GM11168 (cell line): ENCODE data around the gene CAVIN1.
"Not testable (repeated sequence)": the region's sequence is repeated elsewhere in the genome, so short reads cannot be mapped to it uniquely, and the experiment has no call there.

Experiments used
- in situ Hi-C: fragments of 300-500 bp; cut with MboI; formaldehyde crosslinking; loops from one replicate; pipeline ENCODE4 v1.12.0; 2022; ENCODE audit warnings: low sequenced_read_pairs; ENCODE audit not compliant: unreplicated experiment

Gene CAVIN1

DNA sequence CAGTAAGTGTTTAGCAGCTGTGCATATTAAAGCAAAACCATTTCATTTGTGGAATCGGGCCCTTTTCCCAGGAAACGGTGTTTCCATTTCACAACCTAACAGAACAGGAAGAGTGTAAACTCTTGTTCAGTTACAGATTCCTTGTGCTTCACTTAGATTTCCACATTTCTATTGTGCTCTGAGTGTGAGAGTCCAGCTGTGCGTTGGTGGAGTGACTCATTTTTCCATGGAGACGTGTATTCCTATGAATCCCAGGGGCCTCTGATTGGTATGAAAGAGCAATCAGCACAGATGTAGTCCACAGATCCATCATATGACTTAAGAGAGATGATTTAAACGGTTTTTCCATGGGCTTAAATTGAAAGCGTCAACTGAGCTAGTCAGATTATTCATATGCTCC, 13.3 kb upstream of the CAVIN1 start:
- in situ Hi-C loops: no loop called here

DNA sequence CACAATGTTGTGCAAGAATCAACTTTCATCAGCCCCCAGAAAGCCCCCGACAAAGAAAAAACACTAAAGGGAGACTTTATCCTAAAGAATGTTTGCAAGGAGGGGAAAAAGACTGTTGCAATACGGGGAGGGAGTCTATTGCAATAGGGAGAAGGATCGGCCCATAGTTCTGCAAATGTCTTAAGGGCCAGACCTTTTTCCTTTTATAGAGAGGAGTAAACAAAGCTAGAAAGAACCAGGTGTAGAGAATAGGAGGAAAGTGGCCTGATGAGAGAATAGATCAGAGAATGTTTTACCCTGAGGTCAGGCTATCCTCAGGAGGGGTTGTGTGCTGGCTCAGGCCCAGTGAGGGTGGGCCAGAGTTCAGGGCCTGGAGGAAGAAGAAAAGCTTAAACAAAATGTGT, 8.7 kb upstream of the CAVIN1 start:
- in situ Hi-C loops: loop anchor here (5.0 kb wide), 1 partner anchor 76 kb away; no protein-coding TSS in a partner anchor

DNA sequence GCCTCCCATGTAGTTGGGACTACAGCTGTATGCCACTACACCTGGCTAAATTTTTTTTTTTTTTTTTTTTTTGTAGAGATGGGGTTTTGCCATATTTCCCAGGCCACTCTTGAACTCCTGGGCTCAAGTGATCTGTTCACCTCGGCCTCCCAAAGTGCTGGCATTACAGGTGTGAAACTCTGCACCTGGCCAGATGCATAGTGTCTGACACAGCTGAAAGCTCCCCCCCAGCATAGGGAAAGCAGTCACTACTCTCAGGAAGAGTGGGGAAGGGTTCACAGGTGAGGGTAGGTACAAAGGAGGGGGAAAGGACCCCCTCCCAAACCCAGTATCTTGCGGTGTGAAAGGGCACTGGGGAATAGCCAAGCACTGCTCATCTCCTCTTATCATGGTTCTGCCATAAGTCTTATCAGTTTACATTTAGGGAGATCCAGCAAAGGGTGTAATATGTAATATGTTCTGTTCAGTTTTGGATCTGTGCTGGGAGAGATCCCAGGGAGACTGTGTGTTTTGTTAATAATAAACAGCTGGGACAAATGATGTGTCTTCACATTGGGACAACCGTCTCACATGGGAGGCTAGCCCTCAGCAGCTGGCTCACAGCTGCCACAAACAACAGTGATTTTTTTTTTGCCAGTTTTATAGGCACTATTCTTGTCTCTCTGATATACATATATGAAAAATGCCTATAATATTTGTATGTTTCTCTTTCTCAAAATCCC, 6.8 kb upstream of the CAVIN1 start:
- in situ Hi-C loops: loop anchor here (5.0 kb wide), 1 partner anchor 77 kb away; no protein-coding TSS in a partner anchor

GRCh38 chr17:42428141-42428944, 5.3 kb upstream of the CAVIN1 start:
- in situ Hi-C loops: no loop called here

DNA sequence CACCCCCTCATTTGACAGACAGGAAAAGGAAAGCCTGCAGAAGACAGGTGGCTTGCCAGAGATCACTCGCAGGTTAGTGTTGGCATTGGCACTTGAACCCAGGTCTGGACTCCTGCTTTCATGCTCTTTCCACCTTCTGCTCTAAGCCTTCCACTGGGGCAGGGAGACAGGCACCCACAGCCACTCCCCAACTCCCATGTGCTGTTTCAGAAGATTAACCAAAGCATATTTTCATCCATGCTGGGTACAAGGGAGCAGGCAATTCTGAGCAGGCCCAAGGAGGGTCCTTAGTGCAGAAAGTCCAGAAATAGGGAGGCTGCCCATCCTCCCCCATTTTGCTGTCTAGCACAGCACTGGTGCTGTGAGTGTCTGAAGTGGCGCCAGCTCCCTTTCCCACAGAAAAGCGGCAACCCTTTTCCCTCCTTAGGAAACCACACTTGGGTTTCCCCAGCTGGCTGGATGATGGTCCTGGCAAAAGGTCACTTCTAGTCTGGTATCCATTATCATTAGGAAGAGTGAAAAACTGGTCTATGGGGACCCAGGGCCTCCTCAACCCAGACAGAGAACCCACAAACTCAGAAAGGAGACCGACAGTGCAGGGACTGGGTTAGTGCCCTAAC, 2.0 kb upstream of the CAVIN1 start:
- in situ Hi-C loops: no loop called here

DNA sequence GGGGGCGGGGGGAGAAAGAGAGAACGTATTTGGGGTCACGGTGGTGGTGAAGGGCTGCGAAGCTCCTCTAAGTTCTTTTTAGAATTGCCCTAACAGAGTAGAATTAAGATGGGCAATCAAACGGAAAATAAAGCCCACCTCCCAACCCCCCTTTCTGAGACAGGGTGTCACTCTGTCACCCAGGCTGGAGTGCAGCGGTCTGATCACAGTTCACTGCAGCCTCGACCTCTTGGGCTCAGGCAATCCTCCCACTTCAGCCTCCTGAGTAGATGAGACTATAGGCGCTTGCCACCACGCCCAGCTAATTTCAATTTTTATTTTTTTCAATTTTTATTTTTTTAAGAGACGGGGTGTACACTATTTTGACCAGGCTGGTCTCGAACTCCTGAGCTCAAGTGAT, 710 bp upstream of the CAVIN1 start:
- in situ Hi-C loops: no loop called here

DNA sequence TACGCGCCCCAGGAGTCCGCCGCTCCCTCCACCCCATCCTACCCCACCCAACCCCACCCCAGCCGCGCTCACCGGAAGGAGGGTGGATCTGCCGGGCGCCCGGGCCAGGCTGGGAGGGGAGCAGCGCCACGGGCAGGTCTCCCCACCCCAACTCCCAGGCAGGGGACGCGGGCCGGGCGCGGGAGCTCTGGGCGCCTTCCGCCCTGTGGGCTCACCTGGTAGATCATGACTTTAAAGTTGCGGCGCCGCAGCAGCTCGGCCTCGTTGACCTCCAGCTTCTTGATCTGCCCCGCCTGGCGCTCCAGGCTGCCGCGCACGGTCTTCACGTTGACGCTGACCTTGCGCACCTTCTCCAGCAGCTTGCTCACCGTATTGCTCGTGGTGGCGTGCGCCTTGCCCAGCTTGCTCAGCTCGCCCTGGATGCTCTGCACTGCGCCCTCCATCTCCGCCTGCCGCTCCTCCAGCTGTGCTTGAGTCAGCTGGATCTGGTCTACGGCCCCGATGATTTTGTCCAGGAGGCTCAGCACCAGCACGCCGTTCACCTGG, 571 bp downstream of the CAVIN1 start:
- in situ Hi-C loops: no loop called here

- in situ Hi-C loops: no loop called here
Measured at GRCh38 chr17:42421507-42422338, 1.3 kb downstream of the CAVIN1 start.

DNA sequence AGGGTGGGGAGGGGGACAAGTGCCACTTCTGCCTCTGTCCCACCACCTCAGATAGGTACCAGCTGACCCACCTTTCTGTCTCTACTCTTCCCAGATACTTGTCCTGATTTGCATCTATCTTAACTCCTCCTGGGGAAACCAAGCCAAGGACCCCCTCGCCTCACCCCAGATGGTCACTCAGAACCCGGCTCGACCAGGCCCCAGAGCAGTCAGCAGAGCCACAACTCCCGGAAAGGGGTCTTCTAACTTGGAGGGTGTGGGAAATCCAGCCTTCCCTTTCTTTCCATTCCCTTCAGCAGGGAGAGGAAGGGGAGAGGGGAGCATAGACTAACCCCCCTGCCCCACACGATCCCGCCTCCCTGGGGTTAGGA, 1.9 kb downstream of the CAVIN1 start:
- in situ Hi-C loops: no loop called here

DNA sequence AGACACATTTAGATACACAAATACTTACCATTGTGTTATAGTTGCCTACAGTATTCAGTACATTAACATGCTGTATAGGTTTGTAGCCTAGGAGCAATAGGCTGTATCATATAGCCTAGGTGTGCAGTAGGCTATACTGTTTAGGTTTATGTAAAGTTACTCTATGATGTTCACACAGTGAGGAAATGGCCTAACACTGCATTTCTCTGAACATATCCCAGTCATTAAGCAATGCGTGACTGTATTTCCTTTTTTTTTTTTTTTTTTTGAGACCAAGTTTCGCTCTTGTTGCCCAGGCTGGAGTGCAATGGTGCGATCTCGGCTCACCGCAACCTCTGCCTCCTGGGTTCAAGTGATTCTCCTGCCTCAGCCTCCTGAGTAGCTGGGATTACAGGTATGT, 5.1 kb downstream of the CAVIN1 start:
- in situ Hi-C loops: not testable (repeated sequence)

DNA sequence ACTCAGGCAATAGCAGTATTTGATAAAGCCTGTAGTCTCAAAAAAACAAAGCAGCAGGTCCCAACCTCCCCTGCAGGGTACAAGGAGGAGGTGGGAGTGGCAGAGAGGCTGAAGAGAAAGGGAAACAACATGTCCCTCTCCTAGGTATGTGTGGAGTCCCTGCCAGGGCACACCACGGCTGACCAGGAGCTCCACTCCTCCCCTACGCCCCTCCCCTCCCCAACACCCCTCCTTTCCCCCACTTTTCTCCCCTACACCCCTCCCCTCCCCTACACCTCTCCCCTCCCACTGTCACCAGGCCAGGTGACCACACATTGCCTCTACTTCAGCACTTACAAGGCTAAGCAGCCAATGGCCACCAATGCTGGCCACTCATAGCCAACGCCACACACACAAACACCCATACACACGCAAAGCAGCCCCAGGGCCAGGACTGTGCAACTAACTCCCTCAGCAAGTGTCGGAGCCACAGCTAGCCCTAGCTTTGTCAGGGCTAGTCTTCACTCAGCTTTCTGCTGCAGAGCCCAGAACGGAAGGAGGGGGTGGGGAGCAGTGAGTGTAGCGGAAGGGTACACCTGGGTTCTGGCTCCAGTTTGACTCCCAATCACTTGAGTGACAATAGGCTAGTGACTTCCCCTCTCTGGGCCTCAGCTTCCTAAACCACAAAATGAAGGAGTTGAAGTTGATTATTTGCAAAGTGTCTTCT, 8.2 kb downstream of the CAVIN1 start:
- in situ Hi-C loops: no loop called here

GRCh38 chr17:42413464-42414040, 9.5 kb downstream of the CAVIN1 start:
- in situ Hi-C loops: no loop called here

DNA sequence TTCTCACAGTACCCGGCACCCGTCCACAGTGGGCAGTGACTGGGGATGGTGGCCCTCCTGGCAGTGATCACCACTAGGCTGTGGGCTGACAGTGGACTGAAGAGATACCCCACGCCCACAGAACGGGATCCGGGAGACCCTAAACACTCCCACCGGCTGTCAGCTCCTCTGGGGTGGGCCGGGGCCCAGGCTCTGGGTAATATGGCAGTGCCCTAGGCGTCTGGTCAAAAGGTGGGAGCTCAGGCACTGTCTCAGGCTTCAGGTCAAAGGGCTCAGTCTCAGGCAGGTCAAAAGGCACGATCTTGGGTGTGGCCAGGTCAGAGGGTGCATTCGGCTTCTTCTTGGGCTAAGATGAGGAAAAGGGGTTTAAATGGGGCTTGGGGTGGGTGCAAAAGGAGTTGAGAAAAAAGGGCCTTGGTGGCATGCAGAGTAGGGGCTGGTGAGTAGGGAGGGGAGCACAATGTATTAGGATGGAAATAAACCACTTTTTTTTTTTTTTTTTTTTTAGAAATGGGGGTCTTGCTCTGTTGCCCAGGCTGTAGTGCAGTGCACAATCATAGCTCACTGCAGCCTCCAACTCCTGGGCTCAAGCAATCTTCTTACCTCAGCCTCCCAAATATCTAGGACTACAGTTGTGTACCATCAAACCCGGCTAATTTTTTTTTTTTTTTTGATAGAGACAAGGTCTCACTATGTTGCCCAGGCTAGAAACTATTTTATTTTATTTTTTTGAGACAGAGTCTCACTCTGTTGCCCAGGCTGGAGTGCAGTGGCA, 11.0 kb downstream of the CAVIN1 start:
- in situ Hi-C loops: no loop called here

GRCh38 chr17:42411361-42411760, 11.7 kb downstream of the CAVIN1 start:
- in situ Hi-C loops: no loop called here

- in situ Hi-C loops: no loop called here
Measured at GRCh38 chr17:42410319-42410685, 12.8 kb downstream of the CAVIN1 start.

- in situ Hi-C loops: no loop called here
Measured at GRCh38 chr17:42409523-42410318, 13.3 kb downstream of the CAVIN1 start.

GRCh38 chr17:42408061-42408460, 15.0 kb downstream of the CAVIN1 start:
- in situ Hi-C loops: no loop called here
